Inflammatory macrophage treated with lipopolysaccharide for 4 hours (primary cell): ENCODE measurements around the gene ARHGEF7.

Experiments
- DNase-seq: peaks from one replicate; pipeline ENCODE4 v3.0.0-alpha.2; 2020

ARHGEF7 gene

DNA sequence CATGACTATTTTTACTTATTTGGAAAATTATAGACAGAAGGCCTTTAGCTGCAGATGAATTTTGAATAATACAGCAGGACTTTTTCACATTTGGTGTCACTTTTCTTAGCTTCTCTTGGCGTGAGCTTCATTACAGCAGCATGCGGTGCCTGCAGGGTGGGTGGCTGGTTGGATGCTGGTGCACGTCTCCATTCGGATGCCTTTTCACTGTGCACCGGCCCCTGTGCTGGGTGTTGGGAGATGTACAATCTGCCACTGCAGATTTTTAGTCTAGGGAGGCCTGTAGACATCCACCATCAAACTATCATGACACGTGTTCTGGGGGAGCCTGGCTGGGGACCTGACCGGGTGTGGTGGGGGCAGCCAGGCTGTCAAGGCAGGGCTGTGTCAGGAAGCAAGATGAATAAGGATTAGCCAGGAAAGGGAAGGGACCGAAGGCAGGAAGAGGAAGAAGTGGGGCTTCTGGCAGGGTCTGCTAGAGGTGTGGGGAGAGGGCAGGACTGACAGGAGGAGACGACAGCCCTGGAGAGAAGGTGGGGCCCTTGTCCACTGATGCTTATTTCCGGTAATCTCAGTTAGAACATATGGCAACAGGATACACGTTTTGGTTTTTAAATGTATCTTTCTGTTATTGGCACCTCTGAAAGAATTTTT is 88.8 kb downstream of the ARHGEF7 start:
- DNase-seq: no peak

DNA sequence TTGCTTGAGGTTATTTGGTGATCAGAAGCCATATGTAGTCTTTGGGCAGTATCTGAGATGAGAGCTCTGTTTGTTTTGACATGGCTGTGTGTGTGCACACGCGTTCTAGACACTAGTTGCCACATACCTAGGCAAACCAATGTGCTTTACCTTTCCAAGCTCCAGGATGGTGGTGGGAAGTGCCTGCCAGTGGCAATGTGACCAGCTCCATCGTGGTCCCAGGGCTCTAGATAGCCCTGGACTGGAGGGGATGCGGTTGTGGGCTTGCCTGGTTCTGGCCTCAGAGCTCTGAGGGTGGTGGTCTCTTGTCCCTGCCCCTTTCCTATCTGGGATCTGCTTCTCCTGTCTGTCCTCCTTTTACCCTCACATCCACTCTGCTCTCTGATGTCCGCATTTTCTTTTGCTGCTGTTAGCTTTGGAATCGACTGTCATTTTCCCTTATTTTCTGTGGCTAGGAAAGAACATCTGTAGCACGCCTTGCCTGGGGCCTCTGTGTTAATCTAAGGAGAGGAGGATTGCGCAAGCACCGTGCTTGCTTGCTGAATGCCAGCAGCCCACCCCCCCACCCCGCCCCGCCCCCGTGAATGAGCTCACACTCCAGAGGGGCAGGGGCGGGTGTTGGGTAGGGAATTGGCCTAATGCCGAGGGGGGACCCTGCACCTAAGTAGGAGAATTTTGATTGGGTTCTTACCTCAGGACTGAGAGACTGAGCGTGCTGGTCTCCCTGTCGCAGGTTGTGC is 89.5 kb downstream of the ARHGEF7 start:
- no peak for DNase-seq

DNA sequence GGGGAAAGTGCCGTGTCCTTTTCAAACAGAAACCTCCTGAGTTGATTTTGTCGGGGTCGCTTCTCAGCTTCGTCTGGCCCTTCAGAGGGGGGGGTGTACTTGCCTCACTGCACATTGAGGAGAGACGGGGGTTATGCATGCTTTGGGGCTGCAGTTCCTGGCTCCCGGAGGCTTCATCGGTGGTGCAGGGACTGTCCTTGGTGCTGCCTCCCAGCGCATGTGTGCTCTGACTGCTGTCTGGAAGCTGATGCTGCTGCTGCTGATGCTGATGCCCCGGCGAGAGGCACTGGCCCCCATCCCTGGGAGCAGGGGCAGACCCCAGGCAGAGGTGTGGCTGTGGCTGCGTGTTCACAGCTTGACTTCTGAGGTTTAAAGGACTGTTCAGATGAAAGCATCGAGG is 91.0 kb downstream of the ARHGEF7 start:
- DNase-seq: no peak

DNA sequence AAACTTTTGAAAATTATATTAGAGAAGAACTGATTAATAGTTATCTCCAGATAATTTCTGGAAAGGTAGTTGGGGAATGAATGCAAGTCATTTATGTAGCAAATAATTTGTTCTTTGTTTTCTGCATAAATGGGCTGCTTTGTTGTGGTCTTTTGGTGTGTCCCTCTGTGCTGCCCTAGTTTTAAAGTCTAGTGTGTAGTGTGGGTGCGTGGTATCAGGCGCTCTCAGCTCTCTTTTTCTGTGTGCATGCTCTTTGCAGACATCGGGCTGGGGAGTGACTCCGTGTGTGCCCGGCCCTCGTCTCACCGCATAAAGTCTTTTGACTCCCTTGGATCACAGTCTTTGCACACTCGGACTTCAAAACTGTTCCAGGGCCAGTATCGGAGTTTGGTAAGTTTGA is 94.5 kb downstream of the ARHGEF7 start:
- no peak for DNase-seq

DNA sequence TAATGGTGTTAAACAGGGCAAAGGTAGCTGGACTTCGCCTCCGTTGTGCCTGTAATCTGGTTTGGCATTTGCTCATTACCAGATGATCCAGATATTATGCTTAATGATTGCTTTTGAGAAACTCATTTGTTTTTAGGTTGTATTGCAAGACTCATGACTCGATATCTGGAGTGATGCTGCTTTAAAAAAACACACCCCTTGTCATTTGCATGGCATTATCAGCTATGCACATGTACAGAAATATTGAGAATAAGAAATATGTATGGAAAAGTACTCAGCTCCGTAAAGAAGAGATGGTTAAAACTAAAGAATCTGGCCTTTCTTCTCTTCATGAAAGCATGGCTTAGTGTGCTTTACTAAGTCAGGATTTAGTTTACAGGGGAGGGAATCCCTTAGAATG is 95.0 kb downstream of the ARHGEF7 start:
- no peak for DNase-seq

DNA sequence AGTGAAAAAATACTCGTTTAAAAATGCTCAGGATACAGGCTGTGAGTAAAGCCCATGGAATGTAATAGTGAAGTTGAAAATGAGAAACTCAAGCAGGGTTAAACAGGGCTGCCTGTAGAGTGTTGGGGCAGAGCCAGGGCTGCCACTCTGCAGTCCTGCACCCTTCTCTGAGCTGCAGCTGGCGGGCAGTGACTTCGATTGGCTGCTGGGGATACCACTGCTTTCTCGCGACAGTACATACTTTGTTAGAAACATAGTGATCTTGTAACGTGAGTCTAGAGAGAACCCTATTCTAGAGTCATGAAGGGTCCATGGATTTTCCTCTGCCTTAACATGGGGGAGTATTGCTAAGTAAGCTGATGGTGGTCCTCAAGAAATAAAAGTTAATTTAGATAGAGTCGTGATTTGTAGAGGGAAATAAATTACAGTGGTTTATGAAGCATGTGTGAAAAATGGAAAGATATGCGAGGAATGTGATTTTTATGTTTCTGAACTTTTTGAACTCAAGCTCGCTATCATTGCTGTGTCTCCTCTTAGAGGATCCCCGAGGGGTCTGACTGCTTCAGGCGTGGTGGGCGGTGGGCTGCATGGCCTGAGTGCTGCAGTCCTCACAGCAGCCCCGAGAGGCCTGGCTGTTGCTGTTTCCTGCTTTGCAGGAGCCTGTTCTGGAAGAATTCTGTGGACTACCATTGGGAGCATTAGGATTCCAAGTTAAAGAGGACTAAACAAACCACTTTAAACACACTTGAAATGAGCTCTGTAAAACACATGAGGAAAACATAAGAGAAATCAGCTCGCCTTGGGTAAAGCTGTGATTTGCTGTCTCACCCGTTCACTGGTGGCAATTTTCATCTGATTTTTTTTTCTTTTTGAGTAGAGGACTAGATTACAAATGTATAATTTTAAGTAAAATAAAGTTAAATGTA is 95.7 kb downstream of the ARHGEF7 start:
- DNase-seq: no peak

DNA sequence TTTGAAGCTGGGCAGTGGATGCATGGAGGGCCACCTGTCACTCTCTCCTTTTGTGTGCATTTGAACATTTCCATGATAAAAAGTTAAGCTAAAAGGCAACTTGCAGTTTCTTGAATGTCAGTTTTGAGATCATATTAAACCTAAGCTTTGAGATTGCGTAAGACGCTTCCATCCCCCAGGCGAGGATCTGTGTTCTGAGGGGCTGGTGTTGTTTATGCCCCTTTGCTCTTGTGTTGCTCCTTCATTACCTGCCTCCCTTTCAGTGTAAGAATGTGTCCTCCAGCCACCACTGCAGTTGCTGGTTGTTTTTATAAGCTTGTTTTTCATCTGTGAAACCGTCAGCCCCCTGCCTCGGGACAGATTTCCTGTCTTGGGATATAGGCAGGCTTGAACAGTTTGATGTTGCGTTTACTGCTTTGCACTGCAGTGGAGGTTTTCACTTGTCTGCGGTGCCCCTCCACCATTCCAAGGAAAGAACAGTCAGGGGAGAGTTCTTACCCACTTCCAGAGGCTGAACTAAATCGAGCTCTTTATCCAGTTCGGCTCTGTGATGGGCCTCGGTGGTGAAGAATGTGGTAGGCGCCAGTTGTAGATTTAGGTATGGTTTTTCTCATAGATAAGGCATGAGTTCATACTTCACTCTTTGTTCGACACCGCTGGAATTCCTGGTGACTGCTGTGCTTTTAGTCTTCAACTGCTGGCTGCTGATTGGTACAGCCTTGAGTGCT is 96.8 kb downstream of the ARHGEF7 start:
- no peak for DNase-seq

DNA sequence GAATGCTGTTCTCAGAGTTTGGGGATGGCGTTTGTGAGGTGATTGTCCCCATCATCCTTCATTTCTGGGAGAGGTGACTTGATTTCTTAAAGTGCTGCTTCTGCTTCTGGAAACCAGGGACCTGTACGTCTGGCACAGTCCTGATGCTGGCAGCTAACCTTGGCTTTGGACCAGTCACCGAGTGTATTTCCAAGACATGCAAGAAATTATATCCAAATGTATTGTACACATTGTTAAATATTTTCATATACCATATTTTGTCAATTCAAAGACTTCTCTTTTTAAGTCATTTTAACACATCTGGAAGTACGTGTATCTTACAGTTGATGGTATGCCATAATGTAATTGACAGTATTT is 97.4 kb downstream of the ARHGEF7 start:
- DNase-seq: no peak

DNA sequence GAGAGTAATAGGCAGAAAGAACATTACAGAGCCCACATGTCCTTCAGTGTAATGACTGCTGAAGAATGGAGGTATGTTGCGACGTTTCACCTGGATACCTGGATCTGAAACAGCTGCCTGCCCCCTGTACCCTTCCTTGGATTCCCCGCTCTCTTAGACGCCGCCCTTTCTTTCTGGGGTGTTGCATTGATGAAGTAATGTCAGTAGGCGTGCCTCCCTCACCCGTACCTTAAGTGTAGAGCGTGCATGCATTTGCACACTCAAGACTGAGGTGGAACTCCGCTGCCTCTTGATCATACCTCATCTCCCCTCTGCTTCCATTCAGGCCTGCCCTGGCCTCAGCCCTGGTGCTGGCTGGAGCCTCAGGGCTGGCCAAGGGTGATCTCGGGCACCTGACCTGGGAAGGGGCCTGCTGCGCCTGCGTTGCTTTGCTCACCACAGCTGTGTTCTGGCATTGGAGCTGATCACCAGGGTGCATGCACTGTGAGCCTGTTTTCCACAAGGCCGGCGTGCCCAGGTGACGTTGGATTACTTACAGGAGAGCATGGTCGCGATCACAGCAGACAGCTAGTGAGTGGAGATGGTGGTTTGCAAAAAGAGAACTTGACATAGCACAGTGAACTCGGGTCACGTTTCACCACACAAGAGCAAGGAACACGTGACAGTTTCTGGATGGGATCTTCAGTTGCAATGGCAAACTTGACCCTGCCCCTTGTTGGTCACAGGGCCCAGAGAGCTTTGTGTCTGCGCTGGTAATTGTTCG is 99.0 kb downstream of the ARHGEF7 start:
- peak; percentile 44 for DNase-seq

DNA sequence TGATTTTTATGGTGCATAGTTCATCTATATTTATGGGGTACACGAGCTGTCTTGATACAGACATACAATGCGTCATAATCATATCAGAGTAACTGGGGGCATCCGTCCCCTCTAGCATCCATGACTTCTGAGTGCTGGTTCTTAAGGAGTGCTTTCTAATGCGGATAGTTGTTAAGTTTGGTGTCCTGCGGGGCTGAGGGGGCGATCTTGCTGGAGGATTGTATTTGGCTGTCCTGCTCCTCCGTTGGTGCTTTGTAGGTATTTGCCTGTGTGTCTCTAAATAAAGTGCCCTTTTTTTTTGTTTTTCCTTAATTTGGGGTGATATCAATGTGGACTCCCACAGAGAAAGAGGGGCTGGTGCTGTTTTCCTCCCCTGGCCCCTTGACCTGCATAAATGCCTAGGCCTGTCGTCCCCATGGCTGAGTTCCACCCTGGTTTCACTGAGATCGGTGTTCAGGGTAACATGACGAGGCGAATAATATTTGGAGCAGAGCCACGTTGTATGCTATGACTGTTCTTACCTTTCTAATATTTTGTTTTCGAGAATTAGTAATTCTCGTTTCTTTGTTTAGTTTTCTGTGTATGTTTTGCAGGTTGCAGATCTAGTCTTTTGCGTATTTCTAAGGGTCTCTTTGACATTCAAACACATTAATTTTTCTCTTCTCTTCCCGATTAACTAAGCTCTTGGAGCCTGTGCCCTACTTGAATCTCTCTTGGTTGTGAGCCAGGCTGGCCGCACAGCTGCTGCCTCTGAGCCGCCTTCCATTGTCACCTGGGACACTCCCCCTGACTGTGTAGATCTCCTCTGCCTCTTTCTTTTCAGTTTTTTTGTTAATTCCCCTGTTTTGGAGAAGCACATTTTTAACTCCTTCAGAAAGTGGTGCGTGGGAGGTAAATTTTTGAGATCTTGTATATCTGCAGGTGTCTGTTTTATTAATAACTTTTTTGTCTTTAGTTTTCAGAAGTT is 100.3 kb downstream of the ARHGEF7 start:
- no peak for DNase-seq

DNA sequence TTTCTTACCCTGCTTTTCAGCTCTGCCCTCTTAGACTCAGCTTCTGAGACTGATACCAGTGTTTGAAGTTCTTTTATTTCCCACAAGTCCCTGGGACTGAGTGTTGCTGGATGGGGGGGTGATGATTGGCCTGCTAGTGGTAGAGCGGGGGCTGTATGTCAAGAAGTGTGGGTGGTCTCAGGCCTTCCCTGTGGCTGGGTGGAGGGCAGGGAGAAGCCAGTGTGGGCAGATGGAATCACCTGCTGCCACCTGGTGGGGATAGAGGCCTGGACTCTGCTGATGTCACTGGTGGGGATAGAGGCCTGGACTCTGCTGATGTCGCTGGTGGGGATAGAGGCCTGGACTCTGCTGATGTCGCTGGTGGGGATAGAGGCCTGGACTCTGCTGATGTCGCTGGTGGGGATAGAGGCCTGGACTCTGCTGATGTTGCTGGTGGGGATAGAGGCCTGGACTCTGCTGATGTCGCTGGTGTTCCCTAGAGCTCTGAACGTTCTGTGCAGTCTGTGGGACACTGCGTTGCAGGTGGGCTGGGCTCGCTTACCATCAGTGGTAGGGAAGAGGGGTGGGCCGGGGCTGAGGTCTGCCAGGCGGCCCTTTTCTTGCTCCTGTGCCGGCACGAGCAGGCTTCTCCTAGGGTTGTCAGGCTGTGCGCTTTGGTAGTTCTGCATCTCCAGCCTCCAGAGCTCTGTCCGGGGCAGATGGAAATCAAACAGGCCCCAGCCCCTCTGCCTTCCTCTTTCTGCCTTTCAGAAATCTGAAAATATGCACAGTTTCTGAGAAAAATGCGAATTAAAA is 101.3 kb downstream of the ARHGEF7 start:
- DNase-seq: no peak

DNA sequence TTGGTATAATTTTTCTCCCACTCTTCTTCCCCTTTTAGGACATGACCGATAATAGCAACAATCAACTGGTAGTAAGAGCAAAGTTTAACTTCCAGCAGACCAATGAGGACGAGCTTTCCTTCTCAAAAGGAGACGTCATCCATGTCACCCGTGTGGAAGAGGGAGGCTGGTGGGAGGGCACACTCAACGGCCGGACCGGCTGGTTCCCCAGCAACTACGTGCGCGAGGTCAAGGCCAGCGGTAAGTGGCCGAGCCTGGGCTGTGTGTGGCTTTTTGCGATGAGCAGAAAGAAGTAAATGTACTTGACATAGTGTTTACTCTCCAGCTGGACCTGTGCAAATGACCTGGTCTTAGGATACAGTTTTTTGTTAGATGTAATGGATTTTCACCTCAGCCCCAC is 102.5 kb downstream of the ARHGEF7 start:
- DNase-seq: peak; percentile 53

DNA sequence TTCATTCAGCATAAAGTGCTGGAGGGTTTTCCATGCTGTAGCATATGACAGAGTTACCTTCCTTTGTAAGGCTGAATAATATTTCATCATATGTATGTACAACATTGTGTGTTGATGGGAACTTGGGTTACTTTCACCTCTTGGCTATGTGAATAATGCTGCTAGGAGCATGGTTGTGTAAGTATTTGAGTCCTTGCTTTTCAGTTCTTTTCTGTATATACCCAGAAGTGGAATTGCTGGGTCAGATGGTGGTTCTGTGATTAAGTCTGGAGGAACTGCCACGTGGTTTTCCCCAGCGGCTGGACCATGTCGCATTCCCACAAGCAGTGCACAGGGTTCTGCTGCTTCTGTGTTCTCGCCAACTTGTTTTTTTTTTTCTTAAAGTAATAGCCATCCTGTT is 104.2 kb downstream of the ARHGEF7 start:
- DNase-seq: peak; percentile 38

DNA sequence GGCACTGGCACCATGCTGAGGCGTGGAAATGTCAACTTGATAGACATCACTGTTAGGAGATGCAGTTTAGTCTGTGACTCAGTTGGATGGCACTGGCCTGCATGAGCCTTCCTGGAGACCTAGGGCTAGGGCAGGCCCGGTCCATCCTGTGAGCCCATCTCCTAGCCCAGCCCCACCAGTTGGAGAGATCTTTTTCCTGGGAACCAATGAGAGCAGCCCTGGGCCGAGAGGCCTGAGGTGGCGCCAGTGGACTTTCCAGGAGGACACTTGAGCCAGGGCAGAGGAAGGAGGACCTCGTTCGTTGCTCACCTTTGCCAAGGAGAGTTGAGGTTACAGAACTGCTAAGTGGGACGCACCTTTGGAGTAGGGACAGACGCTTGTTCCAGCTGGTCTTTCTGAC is 104.8 kb downstream of the ARHGEF7 start:
- no peak for DNase-seq

DNA sequence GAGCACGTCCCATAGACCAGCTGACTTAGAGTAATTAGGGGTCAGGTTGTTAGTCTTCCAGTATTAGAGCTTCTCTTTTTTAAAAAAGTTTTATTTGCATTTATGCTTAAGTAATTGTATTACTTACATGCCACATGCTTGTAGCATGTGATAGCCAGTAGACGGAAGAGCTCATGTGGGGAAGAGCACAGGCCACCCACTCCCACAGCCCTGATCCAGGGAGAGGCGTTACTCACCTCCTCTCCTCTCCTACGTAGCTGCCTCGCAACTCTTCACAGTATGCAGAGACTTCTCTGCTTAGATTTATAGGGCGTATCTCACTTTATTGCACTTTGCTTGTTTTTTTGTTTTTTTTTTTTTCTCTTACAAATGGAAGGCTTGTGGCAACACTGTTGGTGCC is 110.1 kb downstream of the ARHGEF7 start:
- peak; percentile 37 for DNase-seq

DNA sequence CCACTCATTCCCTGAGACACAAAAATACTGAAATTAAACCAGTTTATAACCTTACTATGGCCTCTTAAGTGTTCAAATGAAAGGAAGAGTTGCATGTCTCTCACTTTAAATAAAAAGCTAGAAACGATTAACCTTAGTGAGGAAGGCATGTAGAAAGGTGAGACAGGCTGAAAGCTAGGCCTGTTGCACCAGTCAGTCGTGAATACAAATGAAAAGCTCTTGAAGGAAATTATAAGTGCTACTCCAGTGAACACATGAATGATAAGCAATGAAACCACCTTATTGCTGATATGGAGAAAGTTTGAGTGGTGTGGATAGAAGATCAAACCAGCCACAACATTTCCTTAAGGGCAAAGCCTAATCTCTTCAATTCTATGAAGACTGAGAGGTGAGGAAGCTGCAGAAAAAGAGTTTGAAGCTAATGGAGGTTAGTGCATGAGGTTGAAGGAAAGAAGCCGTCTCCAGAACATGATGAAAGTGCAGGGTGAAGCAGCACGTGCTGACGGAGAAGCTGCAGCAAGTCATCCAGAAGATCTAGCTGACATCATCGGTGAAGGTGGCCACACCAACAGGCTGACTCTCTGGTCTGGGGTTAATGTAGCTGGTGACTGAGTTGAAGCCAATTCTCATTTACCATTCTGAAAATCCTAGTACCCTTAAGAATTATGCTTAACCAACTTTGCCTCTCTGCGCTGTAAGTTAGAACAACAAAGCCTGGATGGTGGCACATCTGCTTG is 110.9 kb downstream of the ARHGEF7 start:
- peak; percentile 11 for DNase-seq

DNA sequence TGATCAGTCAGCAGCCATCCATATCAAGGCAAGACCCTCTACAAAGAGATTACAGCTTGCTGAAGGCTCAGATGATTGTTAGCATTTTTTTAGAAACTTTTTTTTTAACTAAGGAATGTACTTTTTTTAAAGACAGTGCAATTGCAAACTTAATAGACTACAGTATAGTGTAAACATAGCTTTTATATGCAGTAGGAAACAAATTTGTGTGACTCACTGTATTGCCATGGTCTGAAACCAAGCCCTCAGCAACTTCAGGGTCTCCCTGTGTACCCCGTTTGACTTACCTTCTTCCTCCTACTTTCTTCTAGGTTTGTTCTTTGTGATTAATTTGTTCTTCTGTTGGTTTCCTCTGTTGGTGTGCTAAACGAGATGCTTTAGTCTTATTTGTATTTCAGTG is 112.3 kb downstream of the ARHGEF7 start:
- DNase-seq: no peak

DNA sequence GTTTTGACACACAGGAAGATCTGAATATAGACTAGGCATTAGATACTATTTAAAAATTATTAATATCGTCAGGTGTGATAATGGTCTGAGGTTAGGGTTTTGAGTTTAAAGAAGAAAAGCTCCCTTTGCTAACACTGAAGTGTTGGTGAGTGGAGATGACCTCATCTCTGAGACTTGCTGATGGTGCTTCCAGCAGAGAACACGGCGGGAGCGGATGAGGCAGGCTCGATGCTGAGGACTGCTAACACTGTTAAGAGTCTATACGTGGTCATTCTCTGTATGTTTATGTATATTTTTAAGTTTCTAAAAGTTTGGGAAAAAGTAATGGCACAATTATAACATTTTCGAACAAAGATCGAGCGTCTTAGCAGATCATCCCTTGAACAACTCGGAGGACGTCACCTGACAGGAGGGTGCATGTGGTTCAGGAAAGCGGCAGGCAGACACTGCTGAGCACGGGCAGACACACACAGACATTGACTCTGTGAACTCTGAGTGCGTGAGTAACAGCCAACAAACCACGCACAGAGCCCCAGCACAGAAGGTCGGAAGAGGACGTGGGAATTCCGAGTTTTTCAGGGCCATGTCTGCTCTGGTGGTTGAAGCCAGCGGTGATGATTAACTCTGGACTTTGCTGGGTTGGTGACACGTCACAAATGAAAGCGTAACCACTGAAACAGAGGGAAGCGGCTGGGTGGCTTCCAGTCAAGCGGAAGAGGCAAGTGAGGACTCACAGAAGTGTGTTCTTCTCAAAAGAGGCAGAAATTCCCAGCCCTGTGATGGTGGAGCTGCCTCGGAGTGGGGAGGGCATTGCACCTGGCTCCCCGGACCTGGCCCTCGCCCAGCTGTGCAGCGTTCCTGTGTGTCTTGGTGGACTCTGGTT is 113.4 kb downstream of the ARHGEF7 start:
- DNase-seq: no peak
